ENCODE measurements around the gene ALPG. TPM values are rescaled to one million over a fixed set of nuclear protein-coding genes. Genes with fewer than 3 reads are reported as not detected.
"Not testable (repeated sequence)": the region's sequence is repeated elsewhere in the genome, so short reads cannot be mapped to it uniquely, and the experiment has no call there.

The ALPG gene
- total RNA-seq, 1 experiment from 2014 or later = 218 TPM

DNA sequence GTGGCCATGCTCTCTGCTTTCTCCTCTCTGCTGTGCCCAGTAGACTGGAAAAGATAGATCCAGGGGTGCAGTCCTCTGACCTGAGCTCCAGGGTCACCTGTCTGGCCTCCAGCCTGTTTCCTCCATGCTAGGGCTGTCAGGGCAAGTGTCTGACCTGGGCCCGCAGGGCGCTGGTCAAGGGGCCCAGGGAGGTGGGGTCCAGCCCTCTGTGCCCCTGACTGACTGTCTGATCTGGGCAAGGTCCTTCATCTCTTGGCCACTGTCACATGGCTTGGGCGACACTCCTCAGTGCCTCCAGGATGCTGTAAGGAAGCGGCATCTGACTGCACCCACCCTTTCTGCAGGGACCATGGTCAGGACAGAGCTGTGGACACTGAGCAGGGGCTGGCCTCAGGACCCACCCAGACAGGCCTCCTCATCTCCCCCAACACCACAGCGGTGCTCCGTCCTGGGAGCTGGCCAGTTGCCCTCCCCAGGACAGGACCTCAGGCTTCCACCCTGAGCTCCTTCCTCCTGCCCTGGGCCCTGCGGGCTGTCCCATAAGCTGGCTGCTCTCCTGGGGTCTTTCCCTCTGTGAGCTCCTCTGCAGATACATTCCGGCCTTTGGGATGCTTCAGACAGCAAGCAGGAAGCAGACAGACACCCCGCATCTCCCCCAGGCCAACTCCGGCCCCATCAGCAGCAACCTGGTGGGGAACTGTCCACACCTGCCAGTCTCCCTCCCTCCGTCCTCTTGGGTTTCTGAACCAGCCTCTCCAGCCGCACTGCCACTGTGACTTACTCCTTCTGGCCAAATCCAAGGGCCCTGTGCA is 28.1 kb downstream of the ALPG start:
- no peak for DNase-seq (ENCODE audit: low spot score)
- in situ Hi-C loops (cut with HindIII; ENCODE audit: low sequenced_read_pairs) = no loop called here

DNA sequence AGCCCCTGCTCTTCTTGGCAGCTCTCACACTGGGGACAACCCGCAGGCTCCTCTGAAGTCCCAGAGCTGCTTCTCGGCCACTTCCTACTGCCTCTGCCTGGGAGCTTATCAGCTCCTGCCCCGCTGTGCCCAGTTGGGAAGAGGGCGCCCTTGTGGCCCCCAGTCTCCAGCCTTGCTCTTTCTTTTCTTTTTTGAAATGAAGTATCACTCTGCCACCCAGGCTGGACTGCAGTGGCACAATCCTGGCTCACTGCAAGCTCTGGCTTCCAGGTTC is 28.7 kb downstream of the ALPG start:
- no peak for DNase-seq (ENCODE audit: low spot score)
- in situ Hi-C loops (cut with HindIII; ENCODE audit: low sequenced_read_pairs) = no loop called here

DNA sequence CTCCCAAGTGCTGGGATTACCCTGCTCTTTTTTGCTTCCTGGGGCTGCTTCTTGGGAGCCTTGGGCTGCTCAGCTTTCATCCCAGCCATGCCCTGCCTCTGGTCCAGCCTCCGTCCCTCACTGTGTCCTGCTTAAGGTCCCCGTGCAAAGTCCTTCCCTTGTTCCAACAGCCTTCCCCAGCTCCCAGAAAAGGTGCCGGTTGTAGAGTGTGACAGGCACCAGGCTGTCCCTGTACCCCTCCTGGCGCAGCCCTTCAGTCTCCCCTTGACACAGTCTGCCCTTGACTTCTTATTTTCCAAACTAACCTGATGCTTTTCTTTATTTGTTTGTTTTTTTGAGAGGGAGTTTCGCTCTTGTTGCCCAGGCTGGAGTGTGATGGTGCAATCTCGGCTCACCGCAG is 29.2 kb downstream of the ALPG start:
- in situ Hi-C loops (cut with HindIII; ENCODE audit: low sequenced_read_pairs) = no loop called here
- DNase-seq (ENCODE audit: low spot score) = no peak

DNA sequence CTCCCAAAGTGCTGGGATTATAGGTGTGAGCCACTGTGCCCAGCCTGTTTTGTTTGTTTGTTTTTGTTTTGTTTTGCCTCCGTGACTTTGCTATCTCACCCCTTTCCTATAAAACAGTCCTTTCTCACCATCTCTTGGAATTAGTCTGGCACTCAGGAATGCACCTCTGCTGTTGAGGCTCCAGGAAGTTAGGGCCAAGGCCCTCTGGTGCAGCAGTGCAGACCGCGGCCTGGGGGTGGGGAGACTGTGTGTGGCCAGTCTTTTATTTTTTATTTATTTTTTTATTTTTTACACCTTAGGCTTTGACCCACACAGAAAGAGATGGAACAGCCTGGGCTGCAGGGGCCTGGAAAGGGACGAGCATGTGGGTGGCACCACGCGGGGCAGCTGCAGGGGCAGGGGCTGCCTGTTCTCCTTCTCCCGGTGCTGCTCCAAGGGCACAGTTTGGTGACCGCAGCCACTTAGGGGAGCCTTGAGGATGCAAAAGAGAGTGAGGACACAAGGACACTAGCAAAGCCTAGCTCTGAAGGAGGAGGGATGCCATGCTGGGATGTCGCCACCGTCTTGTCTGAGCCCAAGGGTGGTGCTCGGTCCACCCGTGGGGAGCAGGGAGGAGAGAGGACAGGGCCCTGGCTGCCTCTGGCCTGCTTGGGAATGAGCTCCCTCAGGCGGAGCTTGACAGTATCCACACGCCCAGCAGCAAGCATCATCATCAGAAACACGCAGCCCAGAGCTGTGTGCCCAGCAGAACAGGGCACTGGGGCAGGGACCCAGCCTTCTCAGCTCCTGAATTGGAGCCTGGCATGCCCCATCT is 29.9 kb downstream of the ALPG start:
- no peak for DNase-seq (ENCODE audit: low spot score)

DNA sequence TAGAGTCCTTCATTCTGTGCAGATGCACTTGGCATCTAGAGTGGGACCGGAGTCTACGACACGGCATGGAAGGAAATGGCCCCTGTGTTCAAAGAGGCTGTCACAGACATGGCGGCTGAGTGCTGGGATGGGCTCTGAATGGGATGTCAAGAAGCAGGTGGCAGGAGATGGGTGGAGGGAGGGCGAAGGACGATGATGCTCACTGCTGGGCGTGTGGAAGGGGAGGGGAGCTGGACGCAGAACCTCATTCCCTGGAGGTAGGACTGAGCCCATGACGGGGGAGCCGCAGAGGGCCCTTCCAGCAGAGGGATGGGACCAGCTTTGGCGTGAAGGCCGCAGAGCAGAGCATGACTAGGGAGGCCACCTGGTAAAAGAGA is 30.5 kb downstream of the ALPG start:
- DNase-seq (ENCODE audit: low spot score) = no peak
- in situ Hi-C loops (cut with HindIII; ENCODE audit: low sequenced_read_pairs) = no loop called here

More for the DNA sequence above, 29.9 kb downstream of the ALPG start:
- in situ Hi-C loops (cut with HindIII; ENCODE audit: low sequenced_read_pairs) = no loop called here

DNA sequence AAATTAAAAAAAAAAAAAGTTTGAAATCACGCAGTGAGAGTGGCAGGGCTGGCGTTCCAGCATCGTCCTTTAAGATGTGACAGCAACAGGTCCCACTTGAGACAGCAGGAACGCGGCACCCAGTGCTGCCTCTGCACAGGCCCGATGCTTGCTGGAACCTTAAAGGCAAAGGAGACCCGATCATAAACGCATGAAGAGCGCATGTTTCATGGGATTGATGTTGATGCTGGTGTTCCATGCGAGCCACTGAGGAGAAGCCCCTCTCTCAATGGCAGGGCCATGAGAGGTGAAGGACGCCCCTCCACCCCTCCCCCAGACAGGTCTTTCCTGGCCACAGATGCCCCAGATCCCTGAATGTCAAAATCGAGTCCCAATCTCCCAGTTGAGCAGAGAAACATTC is 31.4 kb downstream of the ALPG start:
- DNase-seq (ENCODE audit: low spot score) = no peak
- in situ Hi-C loops (cut with HindIII; ENCODE audit: low sequenced_read_pairs) = no loop called here

DNA sequence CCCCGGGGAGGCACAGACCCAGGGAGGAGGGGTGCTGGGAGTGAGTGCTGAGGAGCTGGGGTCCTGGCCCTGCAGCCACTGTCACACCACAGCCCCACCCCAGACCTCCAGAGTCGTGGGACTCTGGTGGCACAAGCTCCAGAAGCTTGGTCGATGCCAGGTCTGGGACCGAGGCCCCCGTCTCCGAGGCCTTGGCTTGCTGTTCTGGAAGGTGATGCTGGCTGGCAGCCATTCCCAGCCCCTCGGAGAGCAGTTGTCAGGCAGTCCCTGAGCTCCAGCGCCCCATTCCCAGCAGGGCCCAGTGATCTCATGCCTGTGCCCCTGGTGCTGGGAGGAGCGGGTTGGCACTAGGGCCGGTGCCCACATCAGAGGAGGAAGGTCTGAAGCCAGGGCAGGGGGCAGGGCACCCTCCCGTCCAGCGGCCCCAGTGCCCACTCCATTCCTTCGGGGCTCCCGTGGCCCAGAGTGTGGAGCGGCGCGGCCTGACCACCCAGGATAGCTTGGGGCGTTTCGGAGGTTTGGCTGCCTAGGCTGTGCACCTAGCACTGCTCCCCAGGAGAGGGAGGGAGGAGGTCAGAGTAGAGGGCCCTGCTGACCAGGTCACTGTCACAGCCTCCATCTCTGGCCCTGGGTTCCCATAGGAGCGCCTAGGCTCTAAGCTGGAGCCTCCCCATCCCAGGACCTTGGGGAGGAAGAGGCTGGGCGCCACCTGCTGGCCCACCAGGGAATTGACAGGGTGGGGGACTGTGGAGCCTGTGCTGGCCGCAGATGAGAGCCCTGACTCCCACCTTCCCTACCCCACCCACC is 32.5 kb downstream of the ALPG start:
- DNase-seq (ENCODE audit: low spot score) = peak; percentile 23
- in situ Hi-C loops (cut with HindIII; ENCODE audit: low sequenced_read_pairs) = no loop called here

DNA sequence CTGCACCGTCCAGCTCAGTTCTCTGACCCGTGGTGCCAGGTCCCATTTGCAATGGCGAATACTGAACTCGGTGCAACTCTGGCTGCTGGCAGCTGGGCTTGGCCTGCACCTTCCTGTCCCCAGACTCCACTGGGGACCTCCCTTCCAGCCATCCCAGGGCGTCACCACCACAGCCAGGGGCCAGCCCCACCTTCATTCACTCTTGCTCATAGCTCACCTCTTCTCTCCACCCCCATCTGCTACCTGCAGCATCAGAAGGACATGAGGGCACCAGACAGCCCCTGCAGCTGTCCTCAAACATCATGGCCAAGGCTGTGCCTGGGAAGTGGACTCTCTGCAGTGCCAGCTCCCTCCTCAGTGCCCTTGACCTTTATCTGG is 33.1 kb downstream of the ALPG start:
- no peak for DNase-seq (ENCODE audit: low spot score)
- in situ Hi-C loops (cut with HindIII; ENCODE audit: low sequenced_read_pairs) = no loop called here

DNA sequence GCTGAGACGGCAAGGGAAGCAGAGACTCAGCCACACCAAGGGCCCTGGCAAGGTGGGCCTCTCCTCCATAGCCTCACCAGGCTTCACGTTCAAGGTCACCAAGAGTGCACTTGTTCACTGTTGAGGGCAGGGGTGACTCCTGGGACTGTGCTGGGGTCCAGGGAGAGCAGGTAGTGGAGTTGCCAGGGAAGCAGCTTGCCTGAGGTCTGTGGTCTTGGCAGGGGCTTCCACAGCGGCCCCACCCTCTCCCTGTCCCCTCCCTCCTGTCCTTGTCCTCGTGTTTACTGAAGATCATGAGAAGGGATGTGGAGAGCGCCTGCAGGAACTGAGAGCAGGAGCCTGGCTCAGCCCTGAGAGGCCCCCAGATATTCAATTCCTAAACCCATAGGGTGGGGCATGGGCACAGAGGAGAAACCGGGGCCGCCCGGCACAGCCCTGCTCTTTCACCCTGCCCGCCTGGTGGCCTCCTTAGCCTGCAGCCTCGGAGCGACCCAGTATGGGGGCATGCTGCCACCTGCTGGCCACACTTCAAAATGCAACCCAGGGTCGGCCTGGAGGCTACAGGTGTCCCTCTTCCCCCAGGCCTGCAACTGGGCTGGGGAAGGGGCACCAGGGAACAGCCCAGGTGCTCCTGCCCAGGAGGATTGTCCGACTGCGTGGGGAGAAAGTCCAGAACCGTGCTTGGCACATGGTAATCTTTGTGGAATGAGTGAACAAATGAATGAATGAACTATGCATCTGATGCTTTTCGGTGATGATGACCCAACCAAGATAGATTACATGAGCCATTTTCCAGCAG is 33.8 kb downstream of the ALPG start:
- in situ Hi-C loops (cut with HindIII; ENCODE audit: low sequenced_read_pairs) = not testable (repeated sequence)
- peak; percentile 70 for DNase-seq (ENCODE audit: low spot score)

DNA sequence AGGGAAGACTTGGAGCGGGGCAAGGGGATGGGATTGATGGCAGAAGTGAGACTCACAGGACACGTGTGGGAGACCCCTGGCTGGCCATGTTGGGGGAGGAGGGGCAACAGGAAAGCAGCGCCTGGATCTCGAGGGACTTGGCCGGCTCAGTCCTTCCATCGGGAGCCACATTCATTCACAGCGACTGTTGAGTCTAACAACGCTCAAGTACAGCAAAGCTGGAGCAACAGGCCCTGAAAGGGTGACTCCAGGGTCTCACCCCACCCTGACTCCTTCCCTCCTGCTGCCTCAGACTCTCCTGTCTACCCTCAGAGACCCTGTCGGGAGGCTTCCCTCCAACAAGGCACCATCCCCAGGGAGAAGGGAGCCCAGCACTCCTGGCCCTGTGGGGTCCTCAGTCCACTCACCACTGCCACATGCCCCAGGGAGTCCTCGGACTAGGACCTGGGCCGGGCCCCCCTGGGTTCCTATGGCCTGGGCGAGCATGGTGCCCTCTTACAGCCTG is 34.6 kb downstream of the ALPG start:
- in situ Hi-C loops (cut with HindIII; ENCODE audit: low sequenced_read_pairs) = no loop called here
- no peak for DNase-seq (ENCODE audit: low spot score)

DNA sequence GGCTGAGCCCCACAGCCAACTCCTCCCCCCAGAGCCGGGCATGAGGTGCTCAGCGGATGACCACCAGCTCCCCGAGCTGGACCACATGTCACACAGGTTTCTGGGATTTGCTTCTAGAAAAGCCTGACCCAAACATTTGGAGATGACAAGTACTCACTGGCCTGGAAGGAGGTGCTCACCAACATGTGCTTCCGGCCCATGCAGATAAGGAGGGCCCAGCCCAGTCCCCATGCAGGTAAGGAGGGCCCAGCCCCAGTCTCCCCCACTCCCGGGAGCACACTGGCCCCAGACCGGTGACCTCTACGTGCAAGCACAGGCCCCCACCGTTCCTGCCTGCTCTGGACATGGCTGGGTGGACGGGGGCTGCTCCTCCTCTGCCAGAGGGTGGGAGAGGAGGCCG is 35.3 kb downstream of the ALPG start:
- not testable (repeated sequence) for DNase-seq (ENCODE audit: low spot score)

DNA sequence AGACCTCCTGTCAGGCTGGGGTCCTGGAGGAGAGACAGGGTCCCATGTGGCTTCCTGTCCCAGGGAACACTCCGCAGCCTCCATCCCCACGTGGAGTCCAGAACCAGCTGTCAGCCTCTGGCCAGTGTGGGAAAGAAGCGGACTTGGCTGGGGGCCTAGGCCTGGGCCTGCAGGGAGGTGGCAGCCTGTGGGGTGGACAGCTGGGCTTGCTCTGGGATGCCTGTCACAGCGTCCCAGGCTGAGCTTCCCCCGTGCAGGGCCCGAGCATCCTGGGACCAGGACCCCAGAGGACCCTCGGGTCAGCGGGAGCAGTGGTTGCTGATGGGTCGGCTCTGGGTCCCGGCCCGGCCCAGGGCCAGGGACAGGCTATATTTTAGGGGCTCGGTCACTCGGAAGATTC is 35.8 kb downstream of the ALPG start:
- not testable (repeated sequence) for DNase-seq (ENCODE audit: low spot score)

More for the DNA sequence above, 35.3 kb downstream of the ALPG start:
- in situ Hi-C loops (cut with HindIII; ENCODE audit: low sequenced_read_pairs) = not testable (repeated sequence)

DNA sequence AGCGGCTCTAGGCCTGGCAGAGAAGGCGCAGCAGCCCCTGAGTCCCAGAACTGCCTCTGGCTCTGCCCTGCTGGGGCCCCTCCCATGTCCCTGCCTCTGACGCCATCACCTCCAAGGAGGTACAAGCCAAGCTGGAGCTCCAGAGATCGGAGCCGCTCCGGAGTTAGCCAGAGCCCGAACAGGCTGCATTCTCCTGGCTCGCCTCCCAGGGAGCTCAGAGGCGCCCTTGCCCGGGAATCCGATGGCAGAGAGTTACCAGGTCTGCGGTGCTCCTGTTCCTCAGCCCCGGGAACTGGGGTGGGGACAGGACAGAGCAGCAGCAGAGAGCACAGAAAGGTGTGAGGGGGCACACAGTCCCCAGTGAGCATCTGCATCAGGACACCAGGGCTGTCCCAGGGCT is 36.4 kb downstream of the ALPG start:
- DNase-seq (ENCODE audit: low spot score); in situ Hi-C loops (cut with HindIII; ENCODE audit: low sequenced_read_pairs): not testable (repeated sequence)

More for the DNA sequence above, 35.8 kb downstream of the ALPG start:
- in situ Hi-C loops (cut with HindIII; ENCODE audit: low sequenced_read_pairs) = not testable (repeated sequence)

DNA sequence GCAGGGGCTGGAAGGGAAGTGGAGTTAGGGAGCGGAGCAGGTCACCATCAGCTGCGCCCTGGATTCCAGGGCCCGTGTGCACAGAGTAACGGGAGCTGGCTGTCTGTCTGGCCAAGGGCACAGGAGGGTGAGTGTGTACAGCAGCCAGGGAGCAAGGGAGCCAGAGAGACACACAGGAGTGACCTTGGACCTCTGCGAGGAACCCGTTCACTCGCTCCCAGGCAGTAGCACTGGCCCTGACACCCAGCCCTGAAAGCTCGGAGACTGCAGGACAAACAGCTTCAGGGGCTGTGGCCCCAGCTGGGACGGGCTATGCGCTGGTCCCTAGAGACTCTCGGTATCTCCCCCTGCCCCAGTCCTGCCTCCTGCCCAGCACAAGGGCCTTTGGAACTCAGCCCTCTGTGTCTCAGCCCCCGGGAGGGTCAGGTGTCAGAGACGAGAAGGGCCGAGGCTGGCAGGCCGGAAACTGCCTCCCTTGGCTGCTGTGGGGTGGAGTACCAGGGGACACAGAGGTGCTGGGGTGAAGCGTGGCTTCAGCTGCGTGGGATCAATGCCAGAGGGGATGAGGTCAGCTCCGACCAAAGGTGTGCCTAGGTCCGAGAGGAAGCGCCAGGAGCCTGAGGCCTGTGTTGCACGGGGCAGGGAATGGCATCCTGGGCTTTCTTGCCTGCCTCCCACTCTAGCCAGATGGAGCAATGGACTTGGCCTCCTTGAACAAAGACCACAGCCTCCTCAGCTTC is 37.2 kb downstream of the ALPG start:
- DNase-seq (ENCODE audit: low spot score); in situ Hi-C loops (cut with HindIII; ENCODE audit: low sequenced_read_pairs): not testable (repeated sequence)

DNA sequence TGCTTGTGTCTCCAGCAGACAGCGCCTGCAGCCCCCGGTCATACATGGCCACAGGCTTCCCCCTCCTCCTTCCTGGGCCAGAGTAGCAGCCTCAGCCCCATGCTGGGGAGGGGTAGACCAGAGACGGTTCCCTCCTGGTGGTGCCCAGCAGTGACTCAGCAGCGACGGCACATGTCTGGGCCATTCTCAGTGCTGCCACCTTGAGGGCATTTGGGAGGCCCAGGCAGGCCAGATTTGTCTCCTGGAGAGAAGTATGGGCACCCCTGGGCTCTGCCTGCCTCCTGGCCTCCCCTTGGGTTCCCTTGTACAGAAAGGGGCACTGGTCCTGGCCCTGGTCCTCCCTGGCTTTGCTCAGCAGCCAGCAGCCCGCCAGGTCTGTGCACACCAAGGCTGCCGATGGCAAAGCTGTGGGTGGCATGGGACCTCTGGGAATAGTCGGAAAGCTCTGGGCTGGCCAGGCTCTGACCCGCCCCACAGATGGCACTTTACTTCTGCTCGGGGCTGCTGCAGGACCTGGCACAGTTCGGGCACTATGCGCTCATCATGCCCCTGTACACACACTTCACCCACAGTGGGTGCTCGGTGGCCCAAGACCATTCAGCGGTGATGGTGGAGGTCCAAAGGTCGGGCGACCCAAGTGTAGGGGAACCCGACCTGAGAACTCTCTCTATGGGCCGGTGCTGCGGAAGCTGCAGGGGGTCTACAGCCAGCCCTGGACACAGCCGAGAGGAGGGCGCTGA is 37.9 kb downstream of the ALPG start:
- peak; percentile 14 for DNase-seq (ENCODE audit: low spot score)
- in situ Hi-C loops (cut with HindIII; ENCODE audit: low sequenced_read_pairs) = no loop called here

DNA sequence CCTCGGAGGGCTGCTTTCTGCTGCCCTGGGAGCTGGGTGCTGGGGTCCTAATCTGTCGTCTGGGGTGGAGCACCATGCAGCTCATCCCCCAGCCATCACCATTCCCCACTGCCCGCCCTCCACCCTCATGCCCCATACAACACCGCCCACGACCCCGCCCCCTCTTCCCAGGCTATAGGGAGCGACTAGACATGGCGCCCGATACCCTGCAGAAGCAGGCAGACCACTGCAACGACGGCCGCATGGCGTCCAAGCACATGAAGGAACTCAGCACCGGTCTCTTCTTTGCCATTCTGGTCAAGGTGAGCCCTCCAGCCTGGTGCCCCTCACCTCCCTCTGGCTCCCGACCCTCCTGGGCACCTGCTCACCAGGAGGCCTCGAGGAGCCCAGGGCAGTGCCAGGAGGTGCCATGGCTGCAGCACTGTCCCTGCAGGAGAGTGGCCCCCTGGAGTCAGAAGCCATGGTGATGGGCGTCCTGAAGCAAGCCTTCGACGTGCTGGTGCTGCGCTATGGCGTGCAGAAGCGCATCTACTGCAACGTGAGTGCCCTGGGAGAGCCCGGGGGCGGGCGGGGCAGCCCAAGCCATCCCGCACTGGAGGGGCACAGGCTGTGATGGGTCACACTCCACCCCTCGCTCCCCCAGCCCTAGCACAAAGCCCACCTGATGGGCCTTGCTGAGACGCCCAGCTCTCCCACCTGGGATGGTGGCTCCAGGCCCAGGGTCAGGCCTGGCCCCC is 38.7 kb downstream of the ALPG start:
- not testable (repeated sequence) for DNase-seq (ENCODE audit: low spot score)

DNA sequence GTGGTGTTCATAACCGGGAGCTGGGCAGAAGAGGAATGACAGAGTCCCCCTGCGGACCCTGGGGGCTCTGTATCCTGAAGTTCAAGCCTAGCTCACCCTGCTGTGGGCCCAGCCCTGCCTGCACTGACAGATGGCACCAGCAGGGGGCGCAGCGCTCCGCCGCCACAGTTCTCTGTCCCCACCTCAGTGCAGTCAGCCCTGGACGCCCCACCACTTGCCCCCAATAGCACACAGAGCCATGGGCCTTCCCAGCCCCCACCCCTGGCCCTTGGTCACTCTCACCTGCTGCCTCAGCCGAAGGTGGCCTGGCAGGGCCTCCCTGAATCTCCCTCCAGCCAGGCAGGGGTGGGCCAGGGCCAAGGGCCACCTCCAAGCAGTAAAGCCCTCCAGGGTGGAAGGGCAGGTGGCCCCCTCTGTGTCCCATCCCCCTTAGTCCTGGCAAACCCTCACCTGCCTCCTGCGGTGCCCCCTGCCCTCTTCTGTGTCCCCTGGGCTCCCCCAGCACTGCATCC is 39.7 kb downstream of the ALPG start:
- in situ Hi-C loops (cut with HindIII; ENCODE audit: low sequenced_read_pairs); DNase-seq (ENCODE audit: low spot score): not testable (repeated sequence)

More for the DNA sequence above, 38.7 kb downstream of the ALPG start:
- in situ Hi-C loops (cut with HindIII; ENCODE audit: low sequenced_read_pairs) = not testable (repeated sequence)
